B cell (primary cell): ENCODE results near the gene AIFM1. TPM values are rescaled to one million over a fixed set of nuclear protein-coding genes. Genes with fewer than 3 reads are reported as not detected.
A peak's percentile ranks its signal among the peaks of the same experiment; 100 is the strongest.

ENCODE experiments used
- ATAC-seq: fragments of 200-7000 bp; cut with Tn5 transposase; one replicate; pipeline ENCODE4 v1.10.0; 2021; ENCODE audit warnings: low read depth, mild to moderate bottlenecking, moderate number of reproducible peaks, moderate library complexity
- CTCF ChIA-PET: fragments of 350-600 bp; sonication (Branson Sonifier 250); formaldehyde crosslinking; loops from one replicate; lab custom pipeline; 2021; ENCODE audit warnings: antibody characterized with exemption, inconsistent platforms; lab: Charles Lee
- POLR2A ChIA-PET: fragments of 350-600 bp; sonication (Branson Sonifier 250); formaldehyde crosslinking; loops from one replicate; lab custom pipeline; 2021; ENCODE audit warnings: antibody characterized with exemption; lab: Charles Lee
- DNase-seq: peaks from one replicate; pipeline ENCODE4 v3.0.0; 2013
- H2AFZ ChIP-seq: 2 replicates; pipeline ENCODE4 v1.6.1; 2012; ENCODE audit warnings: mild to moderate bottlenecking, low read depth, low read length; ENCODE audit not compliant: insufficient read depth, poor library complexity, severe bottlenecking
- H3K27ac ChIP-seq, 2 donors: 1 replicate in 1 of 2; 2 replicates in 1 of 2; pipeline ENCODE4 v1.5.1; 2012 to 2013; ENCODE audit warnings: low read length in 2 of 2, mild to moderate bottlenecking in 2 of 2, moderate library complexity in 1 of 2
- H3K27me3 ChIP-seq, 4 experiments: fragments of 200-600 bp in 1 of 4; sonication (generic) in 1 of 4; replicated peaks in 1 of 4; 1 replicate in 2 of 4; 2 replicates in 2 of 4; pipeline versions ENCODE4 v1.6.1 to v1.7.0; 2013 to 2016; ENCODE audit warnings: low read length in 3 of 4, mild to moderate bottlenecking in 2 of 4, mixed read lengths in 1 of 4, moderate library complexity in 1 of 4; ENCODE audit not compliant: insufficient read depth in 4 of 4, control insufficient read depth in 3 of 4; ENCODE audit errors: control extremely low read depth in 1 of 4
- H3K36me3 ChIP-seq, 2 experiments: replicated peaks in 1 of 2; 1 replicate in 1 of 2; 2 replicates in 1 of 2; pipeline versions ENCODE4 v1.6.1 to v1.7.1; 2013; ENCODE audit warnings: low read length in 1 of 2; ENCODE audit not compliant: insufficient read depth in 2 of 2, control insufficient read depth in 1 of 2; ENCODE audit errors: control extremely low read depth in 1 of 2, extremely low read depth in 1 of 2
- H3K4me1 ChIP-seq, 2 donors: fragments of 200-600 bp in 1 of 2; sonication (generic) in 1 of 2; 1 replicate in 1 of 2; 2 replicates in 1 of 2; pipeline versions ENCODE4 v1.5.1 to v1.6.1; 2013 to 2017; ENCODE audit warnings: low read length in 2 of 2; ENCODE audit not compliant: control insufficient read depth in 2 of 2, insufficient read depth in 2 of 2
- H3K4me2 ChIP-seq: replicated peaks from 2 replicates; pipeline ENCODE3; 2012; ENCODE audit warnings: mild to moderate bottlenecking, low read depth, low read length; ENCODE audit not compliant: poor library complexity, severe bottlenecking
- H3K4me3 ChIP-seq, 5 experiments: fragments of 200-600 bp in 1 of 5; sonication (generic) in 1 of 5; 1 replicate in 3 of 5; 2 replicates in 2 of 5; pipeline versions ENCODE4 v1.5.1 to v1.7.0; 2011 to 2016; ENCODE audit warnings: low read length in 4 of 5, mild to moderate bottlenecking in 4 of 5, low read depth in 2 of 5, control low read depth in 1 of 5, moderate library complexity in 1 of 5; ENCODE audit not compliant: insufficient read depth in 1 of 5; ENCODE audit errors: control extremely low read depth in 1 of 5, extremely low read depth in 1 of 5
- H3K79me2 ChIP-seq: fragments of 200-600 bp; sonication (generic); one replicate; pipeline ENCODE4 v1.6.0; 2016; ENCODE audit warnings: low read length; ENCODE audit not compliant: control insufficient read depth, insufficient read depth
- H3K9ac ChIP-seq: fragments of 200-600 bp; sonication (generic); 2 replicates; pipeline ENCODE4 v1.6.1; 2017; ENCODE audit warnings: mild to moderate bottlenecking, low read length, moderate library complexity
- H3K9me3 ChIP-seq, 3 donors: one replicate each; pipeline versions ENCODE4 v1.6.1 to v1.7.1; 2013; ENCODE audit warnings: low read length in 2 of 3; ENCODE audit not compliant: control insufficient read depth in 2 of 3, insufficient read depth in 1 of 3; ENCODE audit errors: control extremely low read depth in 1 of 3
- H4K20me1 ChIP-seq: 2 replicates; pipeline ENCODE4 v1.6.0; 2012; ENCODE audit warnings: mild to moderate bottlenecking, low read length; ENCODE audit not compliant: insufficient read depth, control insufficient read depth, poor library complexity, severe bottlenecking
- H3K27ac Mint-ChIP-seq: one replicate; pipeline ENCODE4 v1.8.0; 2021; ENCODE audit warnings: mixed read lengths
- H3K27me3 Mint-ChIP-seq: one replicate; pipeline ENCODE4 v1.8.0; 2021; ENCODE audit warnings: mixed read lengths
- H3K4me1 Mint-ChIP-seq: one replicate; pipeline ENCODE4 v1.8.0; 2021; ENCODE audit warnings: mixed read lengths
- H3K4me3 Mint-ChIP-seq: one replicate; pipeline ENCODE4 v1.8.0; 2021; ENCODE audit warnings: mixed read lengths
- H3K9me3 Mint-ChIP-seq: one replicate; pipeline ENCODE4 v1.8.0; 2022; ENCODE audit warnings: mixed read lengths; ENCODE audit not compliant: insufficient read depth
- EZH2 ChIP-seq: IDR thresholded peaks from 2 replicates; pipeline ENCODE4 v1.6.1; 2012; ENCODE audit warnings: borderline replicate concordance, low read depth, mild to moderate bottlenecking, moderate library complexity, low read length; ENCODE audit not compliant: insufficient read depth, poor library complexity, severe bottlenecking
- WGBS: methylation state at CpG from one replicate; pipeline ENCODE4 v1.1.5; 2013; ENCODE audit warnings: missing lambda C conversion rate; ENCODE audit not compliant: insufficient coverage; 5-methylcytosine and 5-hydroxymethylcytosine counted together
- intact Hi-C: fragments of 100-400 bp; cut with micrococcal nuclease; formaldehyde crosslinking; loops from one replicate; pipeline ENCODE4 v1.10.0; 2022
- polyA plus RNA-seq: library from polyadenylated mRNA; depleted of rRNA; stranded (reverse); fragments of >200 nt; gene quantifications from 2 replicates; pipeline ENCODE4 v1.2.3, GENCODE V29; 2012
- total RNA-seq, 2 donors: library from RNA; stranded (reverse); fragments of 120-200 nt in 1 of 2; gene quantifications; 1 replicate in 1 of 2; 2 replicates in 1 of 2; pipeline versions ENCODE4 v1.2.3 to v1.2.4, GENCODE V29; 2013 to 2022
- TF ChIP-seq, protein P1 (sequence below): fragments of 200-600 bp; IDR thresholded peaks from one replicate; pipeline ENCODE4 v1.8.0; 2022; ENCODE audit warnings: antibody characterized with exemption, mild to moderate bottlenecking

The AIFM1 gene
- total and polyA plus RNA-seq, 2 donors (not counting 1 experiment from before 2014, with no cell fraction given), result 11.4 to 15.9 TPM

DNA sequence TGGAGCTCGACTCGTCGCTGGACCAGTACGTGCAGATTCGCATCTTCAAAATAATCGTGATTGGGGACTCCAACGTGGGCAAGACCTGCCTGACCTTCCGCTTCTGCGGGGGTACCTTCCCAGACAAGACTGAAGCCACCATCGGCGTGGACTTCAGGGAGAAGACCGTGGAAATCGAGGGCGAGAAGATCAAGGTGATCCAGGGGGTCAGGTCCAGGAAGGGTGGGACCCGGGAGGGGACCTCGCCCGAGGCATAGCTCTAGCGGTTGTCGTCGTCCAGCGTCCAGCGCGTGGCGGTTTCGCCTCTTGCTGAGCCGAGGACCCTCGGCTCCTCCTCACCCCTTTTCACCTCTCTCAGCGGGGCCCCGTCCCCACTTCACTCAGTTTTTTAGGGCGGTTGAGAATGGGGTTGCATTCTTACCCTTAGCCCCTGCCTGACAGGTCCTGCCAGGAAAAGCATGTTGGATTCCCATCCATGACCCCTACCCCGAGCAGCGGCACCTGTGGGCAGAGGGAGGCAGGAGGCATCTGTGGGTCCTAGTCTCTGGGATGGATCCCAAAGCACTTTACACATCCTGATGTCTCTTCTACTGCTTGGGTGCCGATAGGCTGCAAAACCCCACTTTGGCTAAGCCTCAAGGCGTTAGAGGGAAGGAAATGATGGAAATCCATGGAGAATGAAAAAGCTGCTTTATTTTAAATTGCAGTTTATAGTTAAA lies 6.6 kb upstream of the AIFM1 start:
- Mint-ChIP-seq H3K9me3 (no peaks in the 10 kb centered on the region), H3K27me3 (no peaks in the 10 kb centered on the region), H3K4me1 (peaks cover 52% of the 10 kb centered on the region), H3K4me3 (peak overlapping the region; percentile 91), H3K27ac (peak overlapping the region; percentile 86)
- Histone ChIP-seq H3K27me3 (no peaks in the 10 kb centered on the region), H3K4me1 (peaks cover 30 to 51% of the 10 kb centered on the region in 2 donors), H3K27ac (peak overlapping the region in 1 of 2 donors; percentile 18), H3K9ac (peak overlapping the region; percentile 70), H4K20me1 (no peaks in the 10 kb centered on the region), H3K9me3 (no peaks in the 10 kb centered on the region), H2AFZ (peak overlapping the region; percentile 82), H3K36me3 (no peaks in the 10 kb centered on the region), H3K4me3 (peak overlapping the region; percentile 40 to 74 (median 68)), H3K79me2 (peaks cover 6% of the 10 kb centered on the region), H3K4me2 (peak overlapping the region; percentile 88)
- no peak for ATAC-seq
- TF ChIP-seq, protein P1, sequence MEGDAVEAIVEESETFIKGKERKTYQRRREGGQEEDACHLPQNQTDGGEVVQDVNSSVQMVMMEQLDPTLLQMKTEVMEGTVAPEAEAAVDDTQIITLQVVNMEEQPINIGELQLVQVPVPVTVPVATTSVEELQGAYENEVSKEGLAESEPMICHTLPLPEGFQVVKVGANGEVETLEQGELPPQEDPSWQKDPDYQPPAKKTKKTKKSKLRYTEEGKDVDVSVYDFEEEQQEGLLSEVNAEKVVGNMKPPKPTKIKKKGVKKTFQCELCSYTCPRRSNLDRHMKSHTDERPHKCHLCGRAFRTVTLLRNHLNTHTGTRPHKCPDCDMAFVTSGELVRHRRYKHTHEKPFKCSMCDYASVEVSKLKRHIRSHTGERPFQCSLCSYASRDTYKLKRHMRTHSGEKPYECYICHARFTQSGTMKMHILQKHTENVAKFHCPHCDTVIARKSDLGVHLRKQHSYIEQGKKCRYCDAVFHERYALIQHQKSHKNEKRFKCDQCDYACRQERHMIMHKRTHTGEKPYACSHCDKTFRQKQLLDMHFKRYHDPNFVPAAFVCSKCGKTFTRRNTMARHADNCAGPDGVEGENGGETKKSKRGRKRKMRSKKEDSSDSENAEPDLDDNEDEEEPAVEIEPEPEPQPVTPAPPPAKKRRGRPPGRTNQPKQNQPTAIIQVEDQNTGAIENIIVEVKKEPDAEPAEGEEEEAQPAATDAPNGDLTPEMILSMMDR, result no peak
- TF ChIP-seq EZH2, result no peak
- intact Hi-C loops, result loop anchor here (5.0 kb wide), 1 partner anchor 95 kb away; the partner anchor contains the start of gene ZNF280C
- ChIA-PET CTCF (interaction anchor here (1.9 to 3.4 kb wide), 2 partner anchors 19 to 91 kb away, joined by 7 to 17 read pairs; no protein-coding TSS in a partner anchor), POLR2A (no interaction called here)
- WGBS, result 2% methylated on average over 19 of the region's 34 CpGs
- DNase-seq, result peak; percentile 5
